SU-DHL-6 (cell line): Measurements from ENCODE around the gene DLG1.

Experiments
- H2AFZ ChIP-seq: fragments of 200-600 bp; sonication (generic); 2 replicates; pipeline ENCODE4 v1.6.1; 2014; ENCODE audit warnings: low read depth, mild to moderate bottlenecking, moderate library complexity, mixed read lengths, antibody characterized with exemption, low read length; ENCODE audit not compliant: severe bottlenecking
- H3F3A ChIP-seq: fragments of 200-600 bp; shearing (Covaris generic); 2 replicates; pipeline ENCODE4 v1.6.0; 2016; ENCODE audit warnings: antibody characterized with exemption, mild to moderate bottlenecking; ENCODE audit not compliant: insufficient read depth
- H3K27ac ChIP-seq: fragments of 200-600 bp; sonication (generic); 2 replicates; pipeline ENCODE4 v1.5.1; 2016; ENCODE audit warnings: low read depth, mild to moderate bottlenecking, low read length, moderate library complexity, mixed read lengths
- H3K27me3 ChIP-seq: fragments of 200-600 bp; sonication (generic), shearing (Covaris generic); 2 replicates; pipeline ENCODE4 v1.6.0; 2014; ENCODE audit warnings: mild to moderate bottlenecking, low read length
- H3K36me3 ChIP-seq: fragments of 200-600 bp; sonication (generic); 2 replicates; pipeline ENCODE4 v1.6.1; 2014; ENCODE audit warnings: mild to moderate bottlenecking, low read length, mixed read lengths
- H3K4me2 ChIP-seq: fragments of 300-600, 200-600 bp; shearing (Covaris generic), sonication (generic); 2 replicates; pipeline ENCODE4 v1.6.0; 2014; ENCODE audit warnings: low read length, low read depth, mild to moderate bottlenecking; ENCODE audit not compliant: poor library complexity, severe bottlenecking
- H3K4me3 ChIP-seq: fragments of 200-600 bp; sonication (generic); 2 replicates; pipeline ENCODE4 v1.5.1; 2014; ENCODE audit warnings: antibody characterized with exemption, low read length, mild to moderate bottlenecking, mixed read lengths; ENCODE audit not compliant: insufficient read depth, poor library complexity, severe bottlenecking
- H3K79me2 ChIP-seq: fragments of 200-600 bp; sonication (generic); 2 replicates; pipeline ENCODE4 v1.6.1; 2014; ENCODE audit warnings: mild to moderate bottlenecking, low read length, moderate library complexity; ENCODE audit not compliant: insufficient read depth
- H3K9ac ChIP-seq: fragments of 200-600 bp; sonication (generic); 2 replicates; pipeline ENCODE4 v1.7.0; 2014; ENCODE audit warnings: mild to moderate bottlenecking, low read length
- H3K9me2 ChIP-seq: fragments of 200-600 bp; sonication (generic); replicated peaks from 2 replicates; pipeline ENCODE4 v1.6.1; 2014; ENCODE audit warnings: low read length; ENCODE audit not compliant: insufficient read depth
- H3K9me3 ChIP-seq: fragments of 200-600 bp; sonication (generic); 2 replicates; pipeline ENCODE4 v1.6.1; 2014; ENCODE audit warnings: low read length, mixed read lengths; ENCODE audit not compliant: insufficient read depth
- H4K20me1 ChIP-seq: fragments of 200-600 bp; sonication (generic); 2 replicates; pipeline ENCODE4 v1.6.1; 2014; ENCODE audit warnings: low read depth, mild to moderate bottlenecking, antibody characterized with exemption, low read length, moderate library complexity, mixed read lengths
- EZH2phosphoT487 ChIP-seq: fragments of 200-600 bp; sonication (generic), shearing (Covaris generic); conservative IDR thresholded peaks from 2 replicates; pipeline ENCODE4 v1.6.1; 2018; ENCODE audit warnings: mild to moderate bottlenecking, antibody characterized with exemption, low read length, moderate library complexity, mixed read lengths
- TF ChIP-seq, protein P1 (sequence below): fragments of 200-600 bp; sonication (generic); IDR thresholded peaks from one replicate; pipeline ENCODE4 v1.5.1; 2017; ENCODE audit warnings: antibody characterized with exemption, mild to moderate bottlenecking, low read length, moderate library complexity; ENCODE audit not compliant: insufficient read depth, poor library complexity, severe bottlenecking

Gene DLG1

DNA sequence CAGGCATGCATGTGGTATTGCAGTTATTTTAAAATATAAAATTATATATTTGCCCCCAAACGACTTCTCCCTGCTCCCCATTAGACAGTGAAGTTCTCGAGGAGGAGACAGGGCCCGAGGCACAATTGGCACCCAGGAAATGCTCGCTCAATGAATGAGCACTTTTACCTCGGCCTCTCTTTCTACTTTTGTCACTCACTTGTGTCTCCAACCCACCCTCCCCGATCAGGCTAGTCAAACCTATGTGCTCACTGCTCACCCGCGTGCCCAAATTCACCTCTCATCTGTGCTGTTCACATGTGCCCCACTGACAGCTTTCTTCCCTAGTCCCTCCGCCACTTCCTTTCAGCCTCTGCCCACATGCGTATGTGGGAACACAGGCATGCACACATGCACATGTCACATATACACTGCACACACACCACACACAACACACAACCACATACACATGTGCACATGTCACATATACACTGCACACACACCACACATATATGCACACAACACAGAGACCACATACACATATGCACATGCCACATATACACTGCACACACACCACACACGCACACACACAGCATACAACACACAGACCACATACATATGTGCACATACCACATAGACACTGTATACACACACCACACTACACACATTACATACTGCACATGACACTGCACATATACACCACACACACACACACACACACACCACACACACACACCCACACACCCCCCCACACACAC is 46.3 kb upstream of the DLG1 start:
- Histone ChIP-seq H3K9me2 (no peaks in the 10 kb centered on the region), H3K27me3 (no peaks in the 10 kb centered on the region), H2AFZ (no peak overlapping the region), H3K79me2 (no peaks in the 10 kb centered on the region), H3K4me3 (no peak overlapping the region), H3K9me3 (no peaks in the 10 kb centered on the region), H3K9ac (no peak overlapping the region), H3K36me3 (no peaks in the 10 kb centered on the region), H4K20me1 (no peaks in the 10 kb centered on the region), H3F3A (no peaks in the 10 kb centered on the region), H3K27ac (no peak overlapping the region), H3K4me2 (no peak overlapping the region)
- TF ChIP-seq, protein P1, sequence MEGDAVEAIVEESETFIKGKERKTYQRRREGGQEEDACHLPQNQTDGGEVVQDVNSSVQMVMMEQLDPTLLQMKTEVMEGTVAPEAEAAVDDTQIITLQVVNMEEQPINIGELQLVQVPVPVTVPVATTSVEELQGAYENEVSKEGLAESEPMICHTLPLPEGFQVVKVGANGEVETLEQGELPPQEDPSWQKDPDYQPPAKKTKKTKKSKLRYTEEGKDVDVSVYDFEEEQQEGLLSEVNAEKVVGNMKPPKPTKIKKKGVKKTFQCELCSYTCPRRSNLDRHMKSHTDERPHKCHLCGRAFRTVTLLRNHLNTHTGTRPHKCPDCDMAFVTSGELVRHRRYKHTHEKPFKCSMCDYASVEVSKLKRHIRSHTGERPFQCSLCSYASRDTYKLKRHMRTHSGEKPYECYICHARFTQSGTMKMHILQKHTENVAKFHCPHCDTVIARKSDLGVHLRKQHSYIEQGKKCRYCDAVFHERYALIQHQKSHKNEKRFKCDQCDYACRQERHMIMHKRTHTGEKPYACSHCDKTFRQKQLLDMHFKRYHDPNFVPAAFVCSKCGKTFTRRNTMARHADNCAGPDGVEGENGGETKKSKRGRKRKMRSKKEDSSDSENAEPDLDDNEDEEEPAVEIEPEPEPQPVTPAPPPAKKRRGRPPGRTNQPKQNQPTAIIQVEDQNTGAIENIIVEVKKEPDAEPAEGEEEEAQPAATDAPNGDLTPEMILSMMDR: no peak
- no peak for TF ChIP-seq EZH2phosphoT487

DNA sequence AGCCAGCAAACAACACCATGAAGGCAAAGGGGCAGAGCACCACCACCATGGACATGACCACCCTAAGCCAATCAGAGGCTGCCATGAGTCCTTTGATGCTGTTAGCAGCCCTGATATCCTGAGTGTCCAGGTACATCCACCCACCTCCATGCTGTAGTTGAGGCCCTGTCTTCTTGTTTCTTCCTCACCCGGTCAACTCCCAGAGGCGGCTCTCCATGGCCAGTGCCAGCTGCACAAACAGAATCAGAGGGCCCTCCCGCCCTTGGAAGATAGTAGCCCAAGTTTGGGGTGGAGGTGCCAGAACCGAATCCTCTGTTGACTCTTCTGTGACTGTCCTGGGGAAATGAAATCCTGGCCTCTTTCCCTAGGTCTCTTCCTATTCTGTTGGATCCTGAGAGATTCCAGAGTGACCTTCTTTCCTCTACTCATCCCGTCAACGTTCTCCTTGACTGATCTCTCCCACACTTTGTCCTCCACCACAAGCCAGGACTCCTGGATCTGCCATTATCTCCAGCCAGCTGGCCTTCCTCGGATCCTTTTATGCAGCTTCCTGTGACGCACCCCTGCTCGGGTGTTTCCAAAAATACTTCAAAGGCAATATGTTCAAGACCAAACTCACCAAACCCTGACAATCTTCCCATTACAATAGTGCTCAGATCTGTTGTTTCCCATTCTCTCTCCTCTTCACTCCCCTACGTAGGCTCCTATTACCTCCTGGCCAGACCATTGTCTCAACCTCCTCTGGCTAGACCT is 45.4 kb upstream of the DLG1 start:
- H3K79me2 ChIP-seq: no peaks in the 10 kb centered on the region
- no peaks in the 10 kb centered on the region for H3F3A ChIP-seq
- no peak overlapping the region for H3K27ac ChIP-seq
- no peak overlapping the region for H3K9ac ChIP-seq
- H3K4me2 ChIP-seq: no peak overlapping the region
- no peaks in the 10 kb centered on the region for H3K9me3 ChIP-seq
- no peaks in the 10 kb centered on the region for H3K9me2 ChIP-seq
- H3K27me3 ChIP-seq: no peaks in the 10 kb centered on the region
- no peak overlapping the region for H2AFZ ChIP-seq
- H3K36me3 ChIP-seq: no peaks in the 10 kb centered on the region
- no peak for TF ChIP-seq EZH2phosphoT487
- TF ChIP-seq, protein P1: no peak
- H3K4me3 ChIP-seq: no peak overlapping the region
- H4K20me1 ChIP-seq: no peaks in the 10 kb centered on the region

DNA sequence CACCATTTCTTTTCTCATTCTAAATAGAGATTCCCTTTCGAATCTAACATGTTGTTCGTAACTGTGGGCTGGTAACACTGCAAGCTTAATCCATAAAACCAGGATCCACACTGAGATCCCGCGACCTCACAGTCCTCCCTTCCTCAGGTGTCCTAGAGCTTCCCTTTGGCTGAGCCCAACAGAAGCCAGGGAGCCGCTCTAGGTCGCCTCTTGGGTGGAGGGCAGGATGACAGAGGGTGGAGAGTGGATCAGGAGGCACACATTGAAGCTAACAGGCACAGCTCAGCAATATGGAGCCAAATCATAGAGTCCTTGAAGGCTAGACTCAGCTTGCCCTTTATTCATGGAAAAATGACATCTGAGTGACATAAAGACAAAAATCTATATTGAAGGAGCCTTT is 44.7 kb upstream of the DLG1 start:
- H3K9me3 ChIP-seq: no peaks in the 10 kb centered on the region
- H3K27ac ChIP-seq: no peak overlapping the region
- no peaks in the 10 kb centered on the region for H3K36me3 ChIP-seq
- H3K9me2 ChIP-seq: no peaks in the 10 kb centered on the region
- H3K27me3 ChIP-seq: no peaks in the 10 kb centered on the region
- no peak overlapping the region for H3K9ac ChIP-seq
- no peaks in the 10 kb centered on the region for H3F3A ChIP-seq
- no peaks in the 10 kb centered on the region for H3K79me2 ChIP-seq
- no peak overlapping the region for H2AFZ ChIP-seq
- H4K20me1 ChIP-seq: no peaks in the 10 kb centered on the region
- no peak overlapping the region for H3K4me3 ChIP-seq
- no peak overlapping the region for H3K4me2 ChIP-seq
- no peak for TF ChIP-seq EZH2phosphoT487
- TF ChIP-seq, protein P1: no peak
